GM19023 (cell line): Measurements from ENCODE around the gene CTAG1A.
"Not testable (repeated sequence)": the region's sequence is repeated elsewhere in the genome, so short reads cannot be mapped to it uniquely, and the experiment has no call there.

Experiments used
- ATAC-seq: cut with Tn5 transposase; IDR thresholded peaks from one replicate; pipeline ENCODE4 v1.9.1; 2021; ENCODE audit warnings: mild to moderate bottlenecking, moderate library complexity; ENCODE audit not compliant: unreplicated experiment

CTAG1A gene

GRCh38 chrX:154570361-154570760 is 14.6 kb upstream of the CTAG1A start:
- ATAC-seq: not testable (repeated sequence)

GRCh38 chrX:154573061-154573460 is 11.9 kb upstream of the CTAG1A start:
- not testable (repeated sequence) for ATAC-seq

DNA sequence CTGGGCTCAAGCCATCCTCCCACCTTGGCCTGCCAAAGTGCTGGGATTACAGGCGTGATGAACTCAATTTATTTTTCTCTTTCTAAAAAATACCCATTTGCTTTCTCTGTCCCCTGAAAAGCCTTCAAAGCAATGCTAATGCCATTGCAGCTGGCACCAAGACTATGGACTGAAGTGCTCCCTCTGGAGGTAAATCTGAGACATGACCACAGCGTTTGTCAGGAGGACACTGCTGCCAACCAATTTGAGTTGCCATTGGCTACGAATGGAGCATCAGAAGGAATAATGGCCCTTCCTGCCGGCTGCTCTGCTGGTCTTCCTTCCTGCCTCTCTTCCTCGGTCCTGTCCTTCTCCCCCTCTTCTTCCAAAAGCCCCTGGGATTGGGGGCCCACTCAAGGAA is 9.9 kb upstream of the CTAG1A start:
- not testable (repeated sequence) for ATAC-seq

DNA sequence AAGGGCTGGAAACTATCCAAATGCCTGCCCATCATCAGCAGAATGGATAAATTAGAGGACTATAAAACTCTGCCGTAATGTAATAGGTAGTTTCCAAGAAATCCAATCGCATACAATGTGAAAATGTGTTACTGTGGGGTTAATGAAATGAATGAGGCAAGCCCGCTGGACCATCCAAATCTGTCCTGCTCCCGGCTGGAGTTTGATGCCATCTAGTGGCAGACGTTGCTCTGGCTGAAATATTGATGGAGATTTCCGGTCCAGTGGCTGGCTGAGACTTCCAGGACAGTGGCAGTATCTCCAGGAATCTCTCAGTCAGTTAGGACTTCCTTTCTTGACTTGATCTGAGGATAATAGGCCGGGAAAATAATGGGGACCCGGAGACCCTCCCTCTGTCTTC is 1.9 kb upstream of the CTAG1A start:
- not testable (repeated sequence) for ATAC-seq

GRCh38 chrX:154590415-154590814 is 5.5 kb downstream of the CTAG1A start:
- ATAC-seq: not testable (repeated sequence)

GRCh38 chrX:154592505-154592904 is 7.6 kb downstream of the CTAG1A start:
- ATAC-seq: no peak

- ATAC-seq: no peak
These were observed 8.3 kb downstream of the CTAG1A start for GRCh38 chrX:154593201-154593600.

DNA sequence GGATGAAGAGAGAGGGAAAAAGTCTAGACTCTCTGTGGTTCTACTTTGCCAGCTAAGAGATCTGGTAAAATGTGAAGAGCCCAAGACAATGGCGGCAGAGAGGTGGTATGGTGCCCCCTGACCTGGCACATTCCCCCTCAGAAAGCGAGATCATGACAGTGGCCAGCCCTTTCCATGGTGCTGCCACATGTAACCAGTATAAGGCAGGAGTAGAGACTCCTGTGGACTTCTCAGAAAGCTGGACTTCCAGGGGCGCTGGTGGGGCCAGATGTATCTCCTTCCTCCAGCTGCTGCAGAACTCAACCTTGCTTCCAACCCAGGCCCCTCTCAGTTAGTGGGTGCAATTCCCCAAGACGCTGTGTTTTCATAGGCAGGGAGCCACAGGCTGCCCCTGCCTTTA is 9.6 kb downstream of the CTAG1A start:
- ATAC-seq: no peak

GRCh38 chrX:154595559-154596249 is 10.8 kb downstream of the CTAG1A start:
- ATAC-seq: no peak

DNA sequence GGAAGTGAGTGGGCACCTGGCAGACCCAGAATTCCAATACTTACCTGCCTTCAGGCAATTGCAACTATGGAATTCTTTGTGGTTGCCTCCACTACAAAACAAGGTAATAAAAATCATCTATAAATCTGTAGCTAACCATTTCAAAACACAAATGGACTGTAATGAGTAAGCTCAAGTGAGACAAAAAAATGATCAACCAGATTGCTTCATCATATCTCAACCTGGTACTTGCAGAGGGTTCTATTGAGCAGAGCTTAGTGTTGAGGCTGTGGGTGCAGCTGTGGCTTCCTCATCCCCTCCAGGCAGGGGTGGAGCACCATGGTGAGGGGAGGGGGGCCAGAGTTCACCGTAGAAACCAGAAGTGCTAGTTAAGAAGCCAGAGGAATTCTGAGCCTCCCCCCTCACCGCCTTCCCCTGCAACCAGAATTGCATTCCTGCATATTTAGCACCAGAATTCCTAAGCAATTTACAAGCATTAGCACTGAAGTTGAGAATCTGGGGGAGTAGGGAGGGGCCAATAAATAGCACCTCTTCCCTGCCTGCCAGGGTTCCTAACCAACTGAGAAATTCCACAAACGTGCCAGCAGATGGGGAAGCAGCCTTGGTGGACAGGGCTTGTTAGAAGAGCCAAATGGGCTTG is 11.5 kb downstream of the CTAG1A start:
- ATAC-seq: no peak

- no peak for ATAC-seq
These were observed 12.3 kb downstream of the CTAG1A start for GRCh38 chrX:154597221-154597620.

GRCh38 chrX:154598656-154599055 is 13.7 kb downstream of the CTAG1A start:
- no peak for ATAC-seq

GRCh38 chrX:154599531-154599930 is 14.6 kb downstream of the CTAG1A start:
- no peak for ATAC-seq

GRCh38 chrX:154600759-154601374 is 15.9 kb downstream of the CTAG1A start:
- ATAC-seq: no peak

DNA sequence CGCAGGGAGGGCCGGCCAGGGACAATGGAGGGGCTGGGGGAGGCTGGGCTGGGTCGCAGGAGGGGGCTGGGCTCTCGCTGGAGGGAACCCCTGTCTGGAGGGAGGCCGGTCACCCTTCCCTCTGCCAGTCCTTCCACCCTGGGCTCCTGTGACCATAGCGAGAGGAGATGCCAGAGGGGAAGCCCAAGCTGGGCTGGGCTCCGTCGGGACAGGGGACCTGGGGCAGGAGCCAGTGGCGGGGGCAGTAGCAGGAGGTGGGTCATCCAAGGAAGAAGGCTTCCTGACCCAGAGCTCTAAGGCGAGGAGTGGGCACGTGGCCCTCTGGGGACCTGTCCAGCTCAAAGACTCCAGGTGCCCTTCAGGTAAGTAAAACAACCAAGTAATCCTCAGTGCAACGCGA is 17.3 kb downstream of the CTAG1A start:
- ATAC-seq: no peak

GRCh38 chrX:154602766-154603437 is 18.0 kb downstream of the CTAG1A start:
- ATAC-seq: no peak

- no peak for ATAC-seq
These were observed 18.8 kb downstream of the CTAG1A start for GRCh38 chrX:154603438-154604430.

DNA sequence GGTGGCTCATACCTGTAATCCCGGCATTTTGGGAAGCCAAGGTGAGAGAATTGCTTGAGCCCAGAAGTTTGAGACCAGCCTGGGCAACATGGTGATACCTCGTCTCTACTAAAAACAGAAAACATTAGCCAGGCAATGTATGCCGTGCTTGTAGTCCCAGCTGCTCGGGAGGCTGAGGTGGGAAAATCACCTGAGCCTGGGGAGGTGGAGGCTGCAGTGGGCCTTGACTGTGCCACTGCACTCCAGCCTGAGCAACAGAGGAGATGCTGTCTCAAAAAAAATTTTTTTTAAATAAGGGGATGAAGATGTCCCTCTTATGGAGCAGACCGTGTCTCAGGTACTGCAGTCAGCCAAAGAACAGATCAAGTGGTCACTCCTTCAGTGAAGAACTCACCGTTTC is 20.6 kb downstream of the CTAG1A start:
- ATAC-seq: no peak

DNA sequence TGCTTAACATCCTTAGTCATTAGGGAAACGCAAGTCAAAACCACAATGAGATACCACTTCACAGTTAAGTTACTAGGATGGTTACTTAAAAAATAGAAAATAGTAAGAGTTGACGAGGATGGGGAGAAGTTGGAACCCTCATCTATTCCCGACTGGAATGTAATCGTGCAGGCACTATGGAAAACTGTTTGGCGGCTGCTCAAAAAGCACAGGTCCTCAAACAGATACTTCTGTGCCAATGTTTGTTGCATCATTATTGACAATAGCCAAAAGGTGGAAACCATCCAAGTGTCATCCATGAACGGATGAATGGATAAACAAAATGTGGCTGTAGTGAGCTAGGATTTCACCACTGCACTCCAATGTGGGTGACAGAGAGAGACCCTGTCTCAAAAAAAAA is 22.4 kb downstream of the CTAG1A start:
- no peak for ATAC-seq

DNA sequence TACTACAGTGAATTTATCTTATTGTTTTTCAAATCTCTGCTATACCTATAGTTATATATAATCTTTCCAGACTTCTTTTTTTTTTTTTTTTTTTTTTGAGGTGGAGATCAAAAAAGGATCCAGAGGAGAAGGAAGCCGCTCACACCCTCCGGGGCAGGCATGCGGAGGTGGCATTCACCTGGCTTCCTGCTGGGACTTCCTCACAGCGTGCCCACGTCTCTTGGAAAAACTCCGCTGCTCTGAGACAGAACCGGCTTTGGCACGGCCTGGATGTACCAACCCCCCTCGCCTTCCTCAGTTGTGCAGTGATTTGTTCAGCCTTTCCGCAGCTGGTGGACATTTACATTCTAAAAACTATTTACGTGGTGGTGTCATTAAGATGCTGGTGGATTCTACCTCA is 23.0 kb downstream of the CTAG1A start:
- ATAC-seq: not testable (repeated sequence)
